OCI-LY3 (cell line): ENCODE results near the gene RDH16.

ENCODE experiments used
- CTCF ChIP-seq: fragments of 200-600, 300-600 bp; sonication (generic); IDR thresholded peaks from 2 replicates; pipeline ENCODE4 v1.5.1; 2014; ENCODE audit warnings: antibody characterized with exemption, low read length, low read depth
- EZH2phosphoT487 ChIP-seq: fragments of 200-600 bp; shearing (Covaris generic); IDR thresholded peaks from 2 replicates; pipeline ENCODE4 v1.6.1; 2018; ENCODE audit warnings: antibody characterized with exemption, mixed run types, low read depth

- TF ChIP-seq CTCF (no peak), EZH2phosphoT487 (no peak)
Observed at GRCh38 chr12:56932867-56933266, 24.5 kb downstream of the RDH16 start.
